ENCODE results near the gene TBC1D10B.

TBC1D10B gene

GRCh38 chr16:30378236-30379157 lies 8.2 kb upstream of the TBC1D10B start:
- peak; percentile 95 for DNase-seq (ENCODE audit: low read depth, low spot score)
- peak overlapping the region; percentile 69 for H3K4me3 ChIP-seq (ENCODE audit: low read length)

- DNase-seq (ENCODE audit: low read depth, low spot score): peak; percentile 88
- H3K4me3 ChIP-seq (ENCODE audit: low read length): peak overlapping the region; percentile 69
Measured at GRCh38 chr16:30377812-30378235, 7.5 kb upstream of the TBC1D10B start.

DNA sequence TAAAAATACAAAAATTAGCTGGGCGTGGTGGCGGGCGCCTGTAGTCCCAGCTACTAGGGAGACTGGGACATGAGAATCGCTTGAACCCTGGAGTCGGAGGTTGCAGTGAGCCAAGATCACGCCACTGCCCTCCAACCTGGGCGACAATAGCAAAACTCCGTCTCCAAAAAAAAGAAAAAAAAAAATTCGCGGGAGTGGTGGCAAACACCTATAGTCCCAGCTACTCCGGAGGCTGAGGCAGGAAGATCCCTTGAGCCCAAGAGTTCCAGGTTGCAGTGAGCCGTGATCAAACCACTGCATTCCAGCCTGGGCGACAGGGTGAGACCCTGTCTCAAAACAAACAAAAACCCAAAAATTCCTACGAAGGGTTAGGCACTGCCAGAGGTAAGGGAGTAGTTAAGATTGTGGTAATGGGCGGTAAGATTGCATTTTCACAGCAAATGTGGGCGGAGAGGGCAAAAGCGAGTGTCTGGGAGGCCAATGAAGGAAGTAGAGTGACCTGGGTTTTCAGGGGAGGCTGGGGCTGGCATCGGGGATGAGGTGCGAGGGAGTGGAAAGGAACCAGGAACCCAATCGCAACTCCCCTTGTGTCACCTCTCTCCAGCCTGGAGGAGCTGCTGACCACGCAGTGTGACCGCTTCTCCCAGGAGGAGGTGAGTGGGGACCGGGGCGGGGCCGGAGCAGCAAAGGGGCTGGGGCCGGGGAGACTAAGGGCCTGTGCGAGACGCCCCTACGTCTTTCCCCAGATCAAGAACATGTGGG lies 6.9 kb upstream of the TBC1D10B start:
- H3K4me3 ChIP-seq (ENCODE audit: low read length): peak overlapping the region; percentile 69
- DNase-seq (ENCODE audit: low read depth, low spot score): no peak

- H3K4me3 ChIP-seq (ENCODE audit: low read length): no peak overlapping the region
- no peak for DNase-seq (ENCODE audit: low read depth, low spot score)
Measured at GRCh38 chr16:30376461-30376902, 6.2 kb upstream of the TBC1D10B start.

DNA sequence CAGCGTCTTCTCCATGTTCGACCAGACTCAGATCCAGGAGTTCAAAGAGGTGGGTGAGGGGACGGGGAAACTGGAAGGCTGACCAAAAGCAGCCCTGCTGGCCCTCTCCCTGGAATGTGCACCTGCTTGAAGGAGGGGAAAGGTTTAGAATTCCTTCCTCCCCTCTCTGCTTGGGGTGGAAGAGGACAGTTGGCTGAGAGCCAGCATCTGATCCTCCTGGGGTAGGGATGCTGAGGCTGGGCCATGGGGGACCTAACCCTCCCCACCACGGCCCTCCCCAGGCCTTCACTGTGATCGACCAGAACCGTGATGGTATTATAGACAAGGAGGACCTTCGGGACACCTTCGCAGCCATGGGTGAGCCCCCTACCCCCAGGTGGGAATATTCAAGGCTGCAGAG lies 5.6 kb upstream of the TBC1D10B start:
- no peak for DNase-seq (ENCODE audit: low read depth, low spot score)
- H3K4me3 ChIP-seq (ENCODE audit: low read length): no peak overlapping the region

DNA sequence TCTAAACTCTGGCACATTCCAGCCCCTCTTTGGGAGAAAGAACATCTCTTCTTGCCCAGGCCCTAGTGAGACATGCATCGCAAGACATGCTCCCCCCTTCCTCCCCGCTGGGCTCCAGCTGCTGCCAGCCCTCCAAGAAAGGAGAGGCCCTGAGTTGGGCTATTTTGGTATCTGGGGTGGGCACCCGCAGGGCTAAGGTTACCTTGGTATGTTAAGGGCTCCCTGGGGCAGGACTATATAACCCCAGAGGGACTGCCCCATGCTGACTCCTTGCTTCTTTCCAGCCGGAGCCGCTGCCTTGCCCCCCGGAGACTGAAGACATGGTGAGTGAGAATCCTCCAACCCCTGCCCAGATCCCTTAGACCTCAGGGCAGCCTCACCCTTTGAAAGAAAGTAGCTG lies 4.2 kb upstream of the TBC1D10B start, which contains the start of gene MYL11:
TSS of gene MYL11 (plus strand) at position 265 of the 400 bp plus-strand sequence. CDS start at position 321, 56 bp downstream.
- no peak for DNase-seq (ENCODE audit: low read depth, low spot score)

DNA sequence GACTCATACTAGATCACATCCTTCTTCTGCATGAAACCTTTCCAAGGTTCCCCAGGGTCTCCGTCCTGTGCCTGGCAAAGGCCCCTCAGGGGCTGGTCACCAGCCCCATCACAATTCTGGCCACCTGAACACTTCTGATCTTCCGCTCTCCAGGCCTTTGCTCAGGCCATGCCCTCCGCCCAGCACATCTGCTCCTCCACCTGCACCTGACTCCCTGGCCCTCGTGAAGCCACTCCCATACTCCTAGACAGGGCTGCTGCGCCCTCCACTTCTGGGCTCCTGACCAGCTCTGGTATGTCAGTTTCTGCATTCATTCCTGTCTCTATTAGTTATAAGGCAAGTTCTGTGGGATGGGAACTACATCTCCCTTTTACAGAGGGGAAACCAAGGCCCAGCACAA lies 2.4 kb upstream of the TBC1D10B start:
- no peak for DNase-seq (ENCODE audit: low read depth, low spot score)
- no peak overlapping the region for H3K4me3 ChIP-seq (ENCODE audit: low read length)

More for the DNA sequence above, 4.2 kb upstream of the TBC1D10B start, which contains the start of gene MYL11:
- no peak within 1 kb of the TSS for H3K4me3 ChIP-seq (ENCODE audit: low read length)

GRCh38 chr16:30372038-30372712 lies 1.9 kb upstream of the TBC1D10B start:
- DNase-seq (ENCODE audit: low read depth, low spot score): no peak
- no peak overlapping the region for H3K4me3 ChIP-seq (ENCODE audit: low read length)

- DNase-seq (ENCODE audit: low read depth, low spot score): no peak
- peak overlapping the region; percentile 49 for H3K4me3 ChIP-seq (ENCODE audit: low read length)
Measured at GRCh38 chr16:30371248-30371816, 1.0 kb upstream of the TBC1D10B start.

- H3K4me3 ChIP-seq (ENCODE audit: low read length): peak overlapping the region; percentile 76
- DNase-seq (ENCODE audit: low read depth, low spot score): no peak
Measured at GRCh38 chr16:30369938-30370455, 297 bp downstream of the TBC1D10B start.

DNA sequence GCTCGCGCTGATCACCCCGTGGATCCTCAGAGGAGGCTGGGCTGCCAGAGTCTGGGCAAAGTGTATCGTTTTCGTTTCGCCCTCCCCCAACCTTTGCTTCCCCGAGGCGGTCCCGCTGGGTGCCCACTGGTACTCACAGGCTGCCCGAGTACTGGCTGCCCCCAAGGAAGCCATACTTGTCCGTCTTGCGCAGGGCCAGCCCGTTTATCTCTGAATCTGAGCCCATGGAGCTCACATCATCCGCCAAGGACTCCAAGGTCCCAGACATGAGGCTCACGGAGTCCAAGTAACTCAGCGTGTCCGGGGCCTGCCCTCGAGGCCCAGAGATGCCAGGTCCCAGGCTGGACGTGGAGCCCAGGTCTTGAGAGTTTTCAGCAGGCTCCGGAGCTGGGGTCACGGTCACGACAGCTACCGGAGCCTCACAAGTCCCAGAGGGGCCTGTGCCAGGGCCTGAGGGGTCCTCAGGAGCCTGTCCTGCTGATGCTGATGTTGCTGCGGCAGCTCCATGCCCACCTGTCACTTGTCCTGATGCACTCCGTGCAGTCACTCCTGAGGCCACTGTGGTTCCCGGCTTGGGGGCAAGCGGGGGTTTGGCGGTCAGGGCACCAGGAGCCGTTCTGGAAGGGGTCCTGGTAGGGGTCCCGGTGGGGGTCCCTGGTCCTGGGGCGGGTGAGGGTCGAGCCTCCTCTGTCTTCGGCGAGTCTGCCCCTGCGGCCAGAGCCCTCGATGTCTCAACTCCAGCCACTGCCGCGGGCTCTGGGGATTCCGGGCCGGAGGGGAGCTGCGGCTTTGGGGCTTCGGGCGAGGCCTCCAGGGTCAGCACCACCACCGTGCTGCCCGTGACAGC lies 980 bp downstream of the TBC1D10B start:
- DNase-seq (ENCODE audit: low read depth, low spot score): no peak
- peak overlapping the region; percentile 76 for H3K4me3 ChIP-seq (ENCODE audit: low read length)

- no peak for DNase-seq (ENCODE audit: low read depth, low spot score)
Measured at GRCh38 chr16:30368792-30369090, 1.6 kb downstream of the TBC1D10B start.

DNA sequence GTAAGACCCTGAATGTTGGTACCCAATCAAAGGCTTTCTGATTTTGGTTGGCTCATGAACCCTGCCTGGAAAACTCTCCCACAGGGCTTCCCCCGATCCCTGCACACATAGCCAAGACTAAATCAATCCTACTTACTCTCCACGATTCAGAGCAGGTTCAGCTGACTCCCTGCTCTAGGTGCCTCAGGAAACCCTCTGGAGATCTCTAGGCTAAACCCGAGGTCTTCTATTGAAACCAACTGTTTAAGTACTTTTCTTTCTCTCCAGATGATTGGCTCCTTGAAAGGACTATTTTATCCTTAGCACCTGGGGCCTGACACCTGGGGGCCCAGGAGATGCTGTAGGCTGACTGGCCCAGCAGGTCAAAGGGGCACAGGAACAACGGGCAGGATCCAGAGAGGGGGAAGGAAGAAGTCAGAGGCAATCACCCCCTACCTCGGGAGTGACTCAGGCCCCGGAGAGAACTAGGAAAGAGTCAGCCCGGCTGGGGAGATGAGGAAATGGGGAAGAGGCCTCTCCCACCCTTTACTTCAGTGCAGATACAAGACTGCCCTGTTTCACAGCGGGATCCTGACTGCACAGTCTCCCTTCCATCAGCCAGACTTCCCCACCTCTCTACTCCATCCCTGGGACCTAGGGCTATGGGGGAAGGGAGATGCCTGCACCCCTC lies 2.0 kb downstream of the TBC1D10B start:
- peak overlapping the region; percentile 76 for H3K4me3 ChIP-seq (ENCODE audit: low read length)
- DNase-seq (ENCODE audit: low read depth, low spot score): no peak

More at GRCh38 chr16:30368792-30369090, 1.6 kb downstream of the TBC1D10B start:
- H3K4me3 ChIP-seq (ENCODE audit: low read length): peak overlapping the region; percentile 76

GRCh38 chr16:30367349-30368009 lies 2.8 kb downstream of the TBC1D10B start:
- no peak overlapping the region for H3K4me3 ChIP-seq (ENCODE audit: low read length)
- DNase-seq (ENCODE audit: low read depth, low spot score): no peak

DNA sequence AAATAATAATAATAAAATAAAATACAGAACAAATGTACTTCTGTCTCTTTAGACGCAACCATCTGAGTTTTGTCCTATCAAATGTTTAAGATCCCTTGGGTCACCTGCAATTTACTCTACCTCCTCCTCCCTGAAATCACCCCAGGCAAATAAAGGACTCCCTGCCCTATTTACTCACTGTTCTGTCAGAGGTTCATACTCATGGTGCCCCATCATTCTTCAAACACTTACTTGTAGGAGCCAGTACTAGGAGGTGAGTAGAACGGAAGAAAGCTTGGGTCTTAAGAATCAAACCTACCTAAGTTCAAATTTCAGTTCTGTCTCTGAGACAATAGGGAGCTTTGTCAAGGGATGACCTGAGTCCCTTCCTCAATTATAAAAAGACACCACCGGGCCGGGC lies 3.8 kb downstream of the TBC1D10B start:
- DNase-seq (ENCODE audit: low read depth, low spot score): no peak
- H3K4me3 ChIP-seq (ENCODE audit: low read length): no peak overlapping the region

- DNase-seq (ENCODE audit: low read depth, low spot score): no peak
- no peak overlapping the region for H3K4me3 ChIP-seq (ENCODE audit: low read length)
Measured at GRCh38 chr16:30365200-30365599, 5.1 kb downstream of the TBC1D10B start.

DNA sequence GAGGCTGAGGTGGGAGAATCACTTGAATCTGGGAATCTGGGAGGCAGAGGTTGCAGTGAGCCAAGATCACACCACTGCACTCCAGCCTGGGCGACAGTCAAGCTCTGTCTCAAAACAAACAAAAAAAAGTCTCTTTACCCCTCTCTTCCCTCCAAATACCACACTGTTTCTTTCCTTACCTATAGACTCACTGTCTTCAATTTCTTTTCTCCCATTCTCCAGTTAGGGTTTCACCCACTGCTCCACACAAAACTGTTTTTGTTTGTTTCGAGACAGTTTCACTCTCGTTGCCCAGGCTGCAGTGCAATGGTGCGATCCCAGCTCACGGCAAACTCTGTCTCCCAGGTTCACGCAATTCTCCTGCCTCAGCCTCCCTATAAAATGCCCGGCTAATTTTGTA lies 9.1 kb downstream of the TBC1D10B start:
- DNase-seq (ENCODE audit: low read depth, low spot score): no peak
- no peak overlapping the region for H3K4me3 ChIP-seq (ENCODE audit: low read length)
